Vagina (tissue), 2 donors: ENCODE results near the gene NRARP.

Experiments
- CTCF ChIP-seq, 3 experiments: fragments of 450-650 bp in 2 of 3; fragments of 200-600 bp in 1 of 3; sonication (generic) in 1 of 3; IDR thresholded peaks; one replicate each; pipeline ENCODE4 v1.5.1; 2017 to 2019; ENCODE audit warnings: antibody characterized with exemption in 3 of 3, mild to moderate bottlenecking in 2 of 3, moderate library complexity in 2 of 3
- POLR2AphosphoS5 ChIP-seq, 2 donors: sonication (generic); formaldehyde crosslinking; IDR thresholded peaks; one replicate each; pipeline ENCODE4 v1.9.0; 2017; ENCODE audit warnings: antibody characterized with exemption in 2 of 2, mild to moderate bottlenecking in 2 of 2, low read depth in 1 of 2; ENCODE audit not compliant: insufficient read depth in 1 of 2

GRCh38 chr9:137309368-137310188 is 7.5 kb upstream of the NRARP start:
- TF ChIP-seq CTCF (IDR thresholded peaks at IDR 0.05) (no peak), POLR2AphosphoS5 (IDR thresholded peaks at IDR 0.05; ENCODE audit: insufficient read depth in 1 of 2, low read depth in 1 of 2) (no peak)
